WTC11 (cell line): Measurements from ENCODE around the gene MPEG1. TPM values are rescaled to one million over a fixed set of nuclear protein-coding genes. Genes with fewer than 3 reads are reported as not detected.

Source experiments
- ATAC-seq: fragments of 200-7000 bp; cut with Tn5 transposase; 2 replicates; pipeline ENCODE4 v1.10.0; 2021; ENCODE audit warnings: mild to moderate bottlenecking, moderate library complexity
- CTCF ChIA-PET: fragments of 300-600 bp; sonication (Branson Sonifier 250); formaldehyde crosslinking; loops from one replicate; lab custom pipeline; 2021; ENCODE audit warnings: antibody characterized with exemption; lab: Charles Lee
- POLR2A ChIA-PET: fragments of 350-600 bp; sonication (Branson Sonifier 250); formaldehyde crosslinking; loops from one replicate; lab custom pipeline; 2021; ENCODE audit warnings: antibody characterized with exemption; lab: Charles Lee
- DNase-seq: peaks from one replicate; pipeline ENCODE4 v3.0.0; 2021; ENCODE audit warnings: low spot score
- H3K27ac Mint-ChIP-seq: 2 replicates; pipeline ENCODE4 v1.8.0; 2021; ENCODE audit warnings: mixed read lengths
- H3K27me3 Mint-ChIP-seq: 2 replicates; pipeline ENCODE4 v1.8.0; 2021; ENCODE audit warnings: low read depth, mild to moderate bottlenecking, moderate library complexity, mixed read lengths
- H3K36me3 Mint-ChIP-seq: 2 replicates; pipeline ENCODE4 v1.8.0; 2021; ENCODE audit warnings: mixed read lengths
- H3K4me1 Mint-ChIP-seq: 2 replicates; pipeline ENCODE4 v1.8.0; 2022; ENCODE audit warnings: mixed read lengths
- H3K4me3 Mint-ChIP-seq: 2 replicates; pipeline ENCODE4 v1.8.0; 2021; ENCODE audit warnings: mild to moderate bottlenecking, moderate library complexity, mixed read lengths
- H3K9me3 Mint-ChIP-seq: 2 replicates; pipeline ENCODE4 v1.8.0; 2021; ENCODE audit warnings: mixed read lengths
- ATF1 ChIP-seq: sonication (generic); formaldehyde crosslinking; IDR thresholded peaks from 2 replicates; pipeline ENCODE4 v1.8.1; 2023; ENCODE audit warnings: mild to moderate bottlenecking, moderate library complexity, missing genetic modification reagents
- FOXK1 ChIP-seq: sonication (generic); formaldehyde crosslinking; IDR thresholded peaks from 2 replicates; pipeline ENCODE4 v1.8.0; 2022; ENCODE audit warnings: mild to moderate bottlenecking, moderate library complexity, missing genetic modification reagents
- GTF2I ChIP-seq: fragments of 250-450 bp; sonication (Bioruptor Pico); conservative IDR thresholded peaks from 2 replicates; pipeline ENCODE4 v1.4.0; 2021; ENCODE audit warnings: mild to moderate bottlenecking
- NFYB ChIP-seq: sonication (generic); formaldehyde crosslinking; conservative IDR thresholded peaks from 2 replicates; pipeline ENCODE4 v1.8.0; 2022; ENCODE audit warnings: low read depth, missing genetic modification reagents
- NR1H2 ChIP-seq: sonication (generic); formaldehyde crosslinking; IDR thresholded peaks from 2 replicates; pipeline ENCODE4 v1.9.0; 2021; ENCODE audit warnings: mild to moderate bottlenecking, moderate library complexity, missing genetic modification reagents
- NR2C2 ChIP-seq: sonication (generic); formaldehyde crosslinking; IDR thresholded peaks from 2 replicates; pipeline ENCODE4 v1.8.0; 2022; ENCODE audit warnings: mild to moderate bottlenecking, missing genetic modification reagents
- OVOL2 ChIP-seq: fragments of 250-450 bp; sonication (Bioruptor Pico); IDR thresholded peaks from 2 replicates; pipeline ENCODE4 v1.9.0; 2021; ENCODE audit warnings: mild to moderate bottlenecking, borderline replicate concordance
- TEAD4 ChIP-seq: sonication (generic); formaldehyde crosslinking; IDR thresholded peaks from 2 replicates; pipeline ENCODE4 v1.8.0; 2022; ENCODE audit warnings: mild to moderate bottlenecking, missing genetic modification reagents
- TP53 ChIP-seq: sonication (generic); formaldehyde crosslinking; IDR thresholded peaks from 2 replicates; pipeline ENCODE4 v1.8.1; 2023; ENCODE audit warnings: mild to moderate bottlenecking, missing genetic modification reagents
- ZBTB21 ChIP-seq: sonication (generic); formaldehyde crosslinking; IDR thresholded peaks from 2 replicates; pipeline ENCODE4 v1.8.1; 2023; ENCODE audit warnings: mild to moderate bottlenecking, missing genetic modification reagents, borderline replicate concordance
- ZNF121 ChIP-seq: sonication (generic); formaldehyde crosslinking; IDR thresholded peaks from 2 replicates; pipeline ENCODE4 v1.8.0; 2023; ENCODE audit warnings: missing genetic modification reagents
- ZNF423 ChIP-seq: fragments of 250-450 bp; sonication (Bioruptor Pico); IDR thresholded peaks from 2 replicates; pipeline ENCODE4 v2.1.2; 2022; ENCODE audit warnings: mild to moderate bottlenecking, moderate library complexity
- total RNA-seq: library from RNA; stranded (reverse); gene quantifications from 3 replicates; pipeline ENCODE4 v1.2.3, GENCODE V29; 2021
- TF ChIP-seq, protein P1 (sequence below): sonication (generic); formaldehyde crosslinking; IDR thresholded peaks from 2 replicates; pipeline ENCODE4 v1.8.1; 2023; ENCODE audit warnings: mild to moderate bottlenecking, missing genetic modification reagents, borderline replicate concordance
- TF ChIP-seq, protein P2 (sequence below): fragments of 250-450 bp; sonication (Bioruptor Pico); IDR thresholded peaks from 2 replicates; pipeline ENCODE4 v1.9.0; 2021; ENCODE audit warnings: mild to moderate bottlenecking
- TF ChIP-seq, protein P3 (sequence below): sonication (generic); formaldehyde crosslinking; IDR thresholded peaks from 2 replicates; pipeline ENCODE4 v1.8.0; 2022; ENCODE audit warnings: mild to moderate bottlenecking, missing genetic modification reagents
- TF ChIP-seq, protein P4 (sequence below): sonication (generic); formaldehyde crosslinking; IDR thresholded peaks from 2 replicates; pipeline ENCODE4 v1.8.1; 2023; ENCODE audit warnings: mild to moderate bottlenecking, missing genetic modification reagents
- TF ChIP-seq, protein P5 (sequence below): sonication (generic); formaldehyde crosslinking; IDR thresholded peaks from 2 replicates; pipeline ENCODE4 v1.8.0; 2022; ENCODE audit warnings: mild to moderate bottlenecking, missing genetic modification reagents
- TF ChIP-seq, protein P6 (sequence below): sonication (generic); formaldehyde crosslinking; IDR thresholded peaks from 2 replicates; pipeline ENCODE4 v1.8.0; 2022; ENCODE audit warnings: mild to moderate bottlenecking, missing genetic modification reagents
- TF ChIP-seq, protein P7 (sequence below): sonication (generic); formaldehyde crosslinking; IDR thresholded peaks from 2 replicates; pipeline ENCODE4 v1.8.1; 2022; ENCODE audit warnings: mild to moderate bottlenecking, moderate library complexity, missing genetic modification reagents
- TF ChIP-seq, protein P8 (sequence below): sonication (generic); formaldehyde crosslinking; conservative IDR thresholded peaks from 2 replicates; pipeline ENCODE4 v1.8.1; 2023; ENCODE audit warnings: mild to moderate bottlenecking, low read depth, missing genetic modification reagents, moderate library complexity

MPEG1 gene
- total RNA-seq, 1 experiment from 2014 or later, result 0.09 TPM

DNA sequence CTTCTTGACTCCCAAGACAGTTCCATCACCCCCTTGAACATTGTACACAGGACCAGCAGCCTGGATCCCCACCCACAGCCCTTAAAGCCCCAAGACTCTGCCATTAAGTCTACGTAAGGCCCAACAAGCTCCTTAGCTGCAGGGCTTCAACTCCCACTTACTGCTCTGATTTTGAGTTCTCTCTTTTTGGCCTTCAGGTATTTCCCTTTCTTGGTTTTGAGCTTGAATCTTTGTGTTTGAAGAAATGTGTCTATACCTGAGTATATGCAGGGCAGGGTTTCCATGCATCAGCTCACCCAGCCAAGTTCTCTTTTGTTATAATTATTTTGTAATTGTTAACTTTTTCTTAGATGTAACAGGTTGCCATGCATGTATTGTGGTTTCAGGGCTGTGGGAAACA, 10.4 kb upstream of the MPEG1 start:
- no peak overlapping the region for H3K4me3 Mint-ChIP-seq
- no peaks in the 10 kb centered on the region; the same call in 1 of the 2 replicates for H3K27me3 Mint-ChIP-seq
- ATAC-seq, result no peak
- POLR2A ChIA-PET, result interaction anchor here (0.6 kb wide), 1 partner anchor 60 kb away, joined by 4 read pairs; no protein-coding TSS in a partner anchor
- H3K9me3 Mint-ChIP-seq, result no peaks in the 10 kb centered on the region
- CTCF ChIA-PET, result interaction anchor here (1.0 to 1.9 kb wide), 4 partner anchors 14 to 41 kb away, joined by 3 to 5 read pairs (median 4); no protein-coding TSS in a partner anchor
- TF ChIP-seq, protein P1, sequence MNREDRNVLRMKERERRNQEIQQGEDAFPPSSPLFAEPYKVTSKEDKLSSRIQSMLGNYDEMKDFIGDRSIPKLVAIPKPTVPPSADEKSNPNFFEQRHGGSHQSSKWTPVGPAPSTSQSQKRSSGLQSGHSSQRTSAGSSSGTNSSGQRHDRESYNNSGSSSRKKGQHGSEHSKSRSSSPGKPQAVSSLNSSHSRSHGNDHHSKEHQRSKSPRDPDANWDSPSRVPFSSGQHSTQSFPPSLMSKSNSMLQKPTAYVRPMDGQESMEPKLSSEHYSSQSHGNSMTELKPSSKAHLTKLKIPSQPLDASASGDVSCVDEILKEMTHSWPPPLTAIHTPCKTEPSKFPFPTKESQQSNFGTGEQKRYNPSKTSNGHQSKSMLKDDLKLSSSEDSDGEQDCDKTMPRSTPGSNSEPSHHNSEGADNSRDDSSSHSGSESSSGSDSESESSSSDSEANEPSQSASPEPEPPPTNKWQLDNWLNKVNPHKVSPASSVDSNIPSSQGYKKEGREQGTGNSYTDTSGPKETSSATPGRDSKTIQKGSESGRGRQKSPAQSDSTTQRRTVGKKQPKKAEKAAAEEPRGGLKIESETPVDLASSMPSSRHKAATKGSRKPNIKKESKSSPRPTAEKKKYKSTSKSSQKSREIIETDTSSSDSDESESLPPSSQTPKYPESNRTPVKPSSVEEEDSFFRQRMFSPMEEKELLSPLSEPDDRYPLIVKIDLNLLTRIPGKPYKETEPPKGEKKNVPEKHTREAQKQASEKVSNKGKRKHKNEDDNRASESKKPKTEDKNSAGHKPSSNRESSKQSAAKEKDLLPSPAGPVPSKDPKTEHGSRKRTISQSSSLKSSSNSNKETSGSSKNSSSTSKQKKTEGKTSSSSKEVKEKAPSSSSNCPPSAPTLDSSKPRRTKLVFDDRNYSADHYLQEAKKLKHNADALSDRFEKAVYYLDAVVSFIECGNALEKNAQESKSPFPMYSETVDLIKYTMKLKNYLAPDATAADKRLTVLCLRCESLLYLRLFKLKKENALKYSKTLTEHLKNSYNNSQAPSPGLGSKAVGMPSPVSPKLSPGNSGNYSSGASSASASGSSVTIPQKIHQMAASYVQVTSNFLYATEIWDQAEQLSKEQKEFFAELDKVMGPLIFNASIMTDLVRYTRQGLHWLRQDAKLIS, result no peak
- TF ChIP-seq NR2C2 (no peak), TP53 (CRISPR knock-in tag) (no peak), ZBTB21 (no peak)
- TF ChIP-seq, protein P2, sequence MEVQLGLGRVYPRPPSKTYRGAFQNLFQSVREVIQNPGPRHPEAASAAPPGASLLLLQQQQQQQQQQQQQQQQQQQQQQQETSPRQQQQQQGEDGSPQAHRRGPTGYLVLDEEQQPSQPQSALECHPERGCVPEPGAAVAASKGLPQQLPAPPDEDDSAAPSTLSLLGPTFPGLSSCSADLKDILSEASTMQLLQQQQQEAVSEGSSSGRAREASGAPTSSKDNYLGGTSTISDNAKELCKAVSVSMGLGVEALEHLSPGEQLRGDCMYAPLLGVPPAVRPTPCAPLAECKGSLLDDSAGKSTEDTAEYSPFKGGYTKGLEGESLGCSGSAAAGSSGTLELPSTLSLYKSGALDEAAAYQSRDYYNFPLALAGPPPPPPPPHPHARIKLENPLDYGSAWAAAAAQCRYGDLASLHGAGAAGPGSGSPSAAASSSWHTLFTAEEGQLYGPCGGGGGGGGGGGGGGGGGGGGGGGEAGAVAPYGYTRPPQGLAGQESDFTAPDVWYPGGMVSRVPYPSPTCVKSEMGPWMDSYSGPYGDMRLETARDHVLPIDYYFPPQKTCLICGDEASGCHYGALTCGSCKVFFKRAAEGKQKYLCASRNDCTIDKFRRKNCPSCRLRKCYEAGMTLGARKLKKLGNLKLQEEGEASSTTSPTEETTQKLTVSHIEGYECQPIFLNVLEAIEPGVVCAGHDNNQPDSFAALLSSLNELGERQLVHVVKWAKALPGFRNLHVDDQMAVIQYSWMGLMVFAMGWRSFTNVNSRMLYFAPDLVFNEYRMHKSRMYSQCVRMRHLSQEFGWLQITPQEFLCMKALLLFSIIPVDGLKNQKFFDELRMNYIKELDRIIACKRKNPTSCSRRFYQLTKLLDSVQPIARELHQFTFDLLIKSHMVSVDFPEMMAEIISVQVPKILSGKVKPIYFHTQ, result no peak
- TF ChIP-seq, all 79 proteins: peak for 0
- Mint-ChIP-seq H3K27ac (no peak overlapping the region), H3K36me3 (no peaks in the 10 kb centered on the region), H3K4me1 (no peaks in the 10 kb centered on the region)
- DNase-seq, result no peak

DNA sequence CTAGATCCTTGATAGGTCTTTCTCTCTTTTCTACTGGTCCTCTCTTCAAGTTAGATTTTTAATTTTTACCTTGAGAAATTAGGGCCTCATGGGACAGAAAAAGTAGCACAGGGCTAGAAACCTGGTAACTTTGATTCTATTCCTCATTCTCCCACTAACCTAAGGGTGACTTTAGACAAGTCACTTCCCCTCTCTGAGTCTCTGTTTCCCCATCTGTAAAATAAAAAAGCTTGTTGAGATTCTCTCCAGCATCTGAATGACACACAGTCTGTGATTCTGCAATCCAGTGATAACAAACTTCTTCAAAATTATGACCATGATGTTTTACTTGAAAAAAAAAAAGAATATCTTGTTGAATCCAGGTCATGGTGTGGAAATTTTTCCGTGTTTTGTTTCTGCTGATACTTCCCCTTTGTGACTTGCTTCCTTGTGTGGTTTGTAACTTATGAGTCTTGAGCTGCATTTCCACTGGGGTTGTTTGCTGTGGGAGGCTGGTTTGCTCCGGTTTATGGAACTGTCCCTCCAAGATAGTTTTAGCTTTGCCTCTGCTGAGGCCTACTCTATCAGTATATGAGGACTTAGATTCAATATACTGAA, 9.8 kb upstream of the MPEG1 start:
- ATAC-seq (no peak), DNase-seq (no peak)
- Mint-ChIP-seq H3K36me3 (no peaks in the 10 kb centered on the region), H3K9me3 (no peaks in the 10 kb centered on the region), H3K4me1 (no peaks in the 10 kb centered on the region), H3K27ac (no peak overlapping the region), H3K4me3 (no peak overlapping the region), H3K27me3 (no peaks in the 10 kb centered on the region; the same call in 1 of the 2 replicates)
- POLR2A ChIA-PET, result interaction anchor here (0.6 kb wide), 1 partner anchor 60 kb away, joined by 4 read pairs; no protein-coding TSS in a partner anchor
- CTCF ChIA-PET, result interaction anchor here (0.7 to 1.9 kb wide), 4 partner anchors 16 to 51 kb away, joined by 3 to 5 read pairs (median 4); partner anchors contain the start of gene DTX4
- TF ChIP-seq, protein P3, sequence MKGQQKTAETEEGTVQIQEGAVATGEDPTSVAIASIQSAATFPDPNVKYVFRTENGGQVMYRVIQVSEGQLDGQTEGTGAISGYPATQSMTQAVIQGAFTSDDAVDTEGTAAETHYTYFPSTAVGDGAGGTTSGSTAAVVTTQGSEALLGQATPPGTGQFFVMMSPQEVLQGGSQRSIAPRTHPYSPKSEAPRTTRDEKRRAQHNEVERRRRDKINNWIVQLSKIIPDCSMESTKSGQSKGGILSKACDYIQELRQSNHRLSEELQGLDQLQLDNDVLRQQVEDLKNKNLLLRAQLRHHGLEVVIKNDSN, result no peak
- TF ChIP-seq, protein P4, sequence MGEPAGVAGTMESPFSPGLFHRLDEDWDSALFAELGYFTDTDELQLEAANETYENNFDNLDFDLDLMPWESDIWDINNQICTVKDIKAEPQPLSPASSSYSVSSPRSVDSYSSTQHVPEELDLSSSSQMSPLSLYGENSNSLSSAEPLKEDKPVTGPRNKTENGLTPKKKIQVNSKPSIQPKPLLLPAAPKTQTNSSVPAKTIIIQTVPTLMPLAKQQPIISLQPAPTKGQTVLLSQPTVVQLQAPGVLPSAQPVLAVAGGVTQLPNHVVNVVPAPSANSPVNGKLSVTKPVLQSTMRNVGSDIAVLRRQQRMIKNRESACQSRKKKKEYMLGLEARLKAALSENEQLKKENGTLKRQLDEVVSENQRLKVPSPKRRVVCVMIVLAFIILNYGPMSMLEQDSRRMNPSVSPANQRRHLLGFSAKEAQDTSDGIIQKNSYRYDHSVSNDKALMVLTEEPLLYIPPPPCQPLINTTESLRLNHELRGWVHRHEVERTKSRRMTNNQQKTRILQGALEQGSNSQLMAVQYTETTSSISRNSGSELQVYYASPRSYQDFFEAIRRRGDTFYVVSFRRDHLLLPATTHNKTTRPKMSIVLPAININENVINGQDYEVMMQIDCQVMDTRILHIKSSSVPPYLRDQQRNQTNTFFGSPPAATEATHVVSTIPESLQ (CRISPR knock-in tag), result no peak
- TF ChIP-seq NR2C2 (no peak), NFYB (CRISPR knock-in tag) (no peak), GTF2I (CRISPR knock-in tag) (no peak), OVOL2 (no peak), NR1H2 (CRISPR knock-in tag) (no peak), ZNF121 (CRISPR knock-in tag) (no peak), ATF1 (no peak), ZNF423 (CRISPR knock-in tag) (no peak), FOXK1 (CRISPR knock-in tag) (no peak), TEAD4 (CRISPR knock-in tag) (no peak)
- TF ChIP-seq, protein P5, sequence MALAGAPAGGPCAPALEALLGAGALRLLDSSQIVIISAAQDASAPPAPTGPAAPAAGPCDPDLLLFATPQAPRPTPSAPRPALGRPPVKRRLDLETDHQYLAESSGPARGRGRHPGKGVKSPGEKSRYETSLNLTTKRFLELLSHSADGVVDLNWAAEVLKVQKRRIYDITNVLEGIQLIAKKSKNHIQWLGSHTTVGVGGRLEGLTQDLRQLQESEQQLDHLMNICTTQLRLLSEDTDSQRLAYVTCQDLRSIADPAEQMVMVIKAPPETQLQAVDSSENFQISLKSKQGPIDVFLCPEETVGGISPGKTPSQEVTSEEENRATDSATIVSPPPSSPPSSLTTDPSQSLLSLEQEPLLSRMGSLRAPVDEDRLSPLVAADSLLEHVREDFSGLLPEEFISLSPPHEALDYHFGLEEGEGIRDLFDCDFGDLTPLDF, result no peak
- TF ChIP-seq, protein P6, sequence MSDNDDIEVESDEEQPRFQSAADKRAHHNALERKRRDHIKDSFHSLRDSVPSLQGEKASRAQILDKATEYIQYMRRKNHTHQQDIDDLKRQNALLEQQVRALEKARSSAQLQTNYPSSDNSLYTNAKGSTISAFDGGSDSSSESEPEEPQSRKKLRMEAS (CRISPR knock-in tag), result no peak
- TF ChIP-seq, protein P7, sequence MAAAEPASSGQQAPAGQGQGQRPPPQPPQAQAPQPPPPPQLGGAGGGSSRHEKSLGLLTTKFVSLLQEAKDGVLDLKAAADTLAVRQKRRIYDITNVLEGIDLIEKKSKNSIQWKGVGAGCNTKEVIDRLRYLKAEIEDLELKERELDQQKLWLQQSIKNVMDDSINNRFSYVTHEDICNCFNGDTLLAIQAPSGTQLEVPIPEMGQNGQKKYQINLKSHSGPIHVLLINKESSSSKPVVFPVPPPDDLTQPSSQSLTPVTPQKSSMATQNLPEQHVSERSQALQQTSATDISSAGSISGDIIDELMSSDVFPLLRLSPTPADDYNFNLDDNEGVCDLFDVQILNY, result no peak
- TF ChIP-seq, protein P8, sequence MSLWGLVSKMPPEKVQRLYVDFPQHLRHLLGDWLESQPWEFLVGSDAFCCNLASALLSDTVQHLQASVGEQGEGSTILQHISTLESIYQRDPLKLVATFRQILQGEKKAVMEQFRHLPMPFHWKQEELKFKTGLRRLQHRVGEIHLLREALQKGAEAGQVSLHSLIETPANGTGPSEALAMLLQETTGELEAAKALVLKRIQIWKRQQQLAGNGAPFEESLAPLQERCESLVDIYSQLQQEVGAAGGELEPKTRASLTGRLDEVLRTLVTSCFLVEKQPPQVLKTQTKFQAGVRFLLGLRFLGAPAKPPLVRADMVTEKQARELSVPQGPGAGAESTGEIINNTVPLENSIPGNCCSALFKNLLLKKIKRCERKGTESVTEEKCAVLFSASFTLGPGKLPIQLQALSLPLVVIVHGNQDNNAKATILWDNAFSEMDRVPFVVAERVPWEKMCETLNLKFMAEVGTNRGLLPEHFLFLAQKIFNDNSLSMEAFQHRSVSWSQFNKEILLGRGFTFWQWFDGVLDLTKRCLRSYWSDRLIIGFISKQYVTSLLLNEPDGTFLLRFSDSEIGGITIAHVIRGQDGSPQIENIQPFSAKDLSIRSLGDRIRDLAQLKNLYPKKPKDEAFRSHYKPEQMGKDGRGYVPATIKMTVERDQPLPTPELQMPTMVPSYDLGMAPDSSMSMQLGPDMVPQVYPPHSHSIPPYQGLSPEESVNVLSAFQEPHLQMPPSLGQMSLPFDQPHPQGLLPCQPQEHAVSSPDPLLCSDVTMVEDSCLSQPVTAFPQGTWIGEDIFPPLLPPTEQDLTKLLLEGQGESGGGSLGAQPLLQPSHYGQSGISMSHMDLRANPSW (CRISPR knock-in tag), result no peak
